Pancreas (tissue), 10 donors: ENCODE measurements around the gene MOB1B. TPM values are rescaled to one million over a fixed set of nuclear protein-coding genes. Genes with fewer than 3 reads are reported as not detected.

ENCODE experiments used
- ATAC-seq, 4 donors: fragments of 200-7000 bp; cut with Tn5 transposase; one replicate each; pipeline versions ENCODE4 v1.8.0 to v1.9.1; 2020; ENCODE audit warnings: mild to moderate bottlenecking in 4 of 4, moderate library complexity in 4 of 4
- DNase-seq, 6 donors: peaks; one replicate each; pipeline ENCODE4 v3.0.0-alpha.2; 2020
- FAIRE-seq: peaks from 2 replicates; lab custom pipeline; 2012; peaks lifted over from hg19 to GRCh38; lab: Jason Lieb, UNC
- H3K27ac ChIP-seq, 4 donors: fragments of 200-600 bp; sonication (generic); 1 replicate in 3 of 4; 2 replicates in 1 of 4; pipeline versions ENCODE4 v1.5.0 to v1.8.0; 2020
- H3K27me3 ChIP-seq, 4 donors: fragments of 200-600 bp; one replicate each; pipeline ENCODE4 v1.8.0; 2021
- H3K36me3 ChIP-seq, 3 donors: fragments of 200-600 bp; sonication (generic) in 1 of 3; one replicate each; pipeline versions ENCODE4 v1.5.0 to v1.8.0; 2020 to 2021
- H3K4me1 ChIP-seq, 3 donors: fragments of 200-600 bp; one replicate each; pipeline ENCODE4 v1.8.0; 2021
- H3K4me3 ChIP-seq, 4 donors: fragments of 200-600 bp; sonication (generic) in 2 of 4; one replicate each; pipeline versions ENCODE4 v1.5.0 to v1.8.0; 2020 to 2021
- H3K9me3 ChIP-seq, 4 donors: fragments of 200-600 bp; one replicate each; pipeline ENCODE4 v1.8.0; 2021
- CTCF ChIP-seq, 4 donors: fragments of 200-600 bp; sonication (generic) in 3 of 4; IDR thresholded peaks; one replicate each; pipeline versions ENCODE4 v1.5.0 to v1.8.0; 2021; ENCODE audit warnings: antibody characterized with exemption in 4 of 4
- WGBS, 2 donors: extraction: QIAGEN DNeasy Blood & Tissue Kit; methylation state at CpG; one replicate each; pipeline ENCODE4 v1.1.7; 2013; 5-methylcytosine and 5-hydroxymethylcytosine counted together
- intact Hi-C, 3 donors: fragments of 100-400 bp; cut with DNase I; formaldehyde crosslinking; loops; one replicate each; pipeline versions ENCODE4 v1.11.1 to v1.14.2; 2022
- polyA plus RNA-seq, 2 donors: library from polyadenylated mRNA; stranded (reverse); fragments of 200-250 nt; gene quantifications; one replicate each; pipeline ENCODE4 v1.2.3, GENCODE V29; 2013
- total RNA-seq, 6 donors: library from RNA; stranded (reverse); fragmentation: NEBNext Ultra II Directional in 4 of 6; extraction: Animal tissue kit (Norgen Biotek cat#: 25700) in 4 of 6; gene quantifications; one replicate each; pipeline versions ENCODE4 v1.2.1 to v1.2.4, GENCODE V29; 2021 to 2023
- donor health status: healthy with polysubstance abuse.
- donor health status: DM: no; HTN: no; CAD: no; lungs with moderate emphysema.
- donor health status: DM: no; HTN: no; CAD: no.
- donor health status: control.
- donor health status: control.
- donor health status: Bipolar disorder and iron deficiency.
- donor health status: DM: yes; HTN: yes; CAD: no.
- donor health status: DM: no; HTN: no; CAD: no.
- donor health status: DM: no; HTN: no; CAD: no.
- donor health status: DM: yes; HTN: yes; CAD: no.

MOB1B gene
- total and polyA plus RNA-seq, 8 donors, result 3.6 to 15.6 (median 9.4) TPM

DNA sequence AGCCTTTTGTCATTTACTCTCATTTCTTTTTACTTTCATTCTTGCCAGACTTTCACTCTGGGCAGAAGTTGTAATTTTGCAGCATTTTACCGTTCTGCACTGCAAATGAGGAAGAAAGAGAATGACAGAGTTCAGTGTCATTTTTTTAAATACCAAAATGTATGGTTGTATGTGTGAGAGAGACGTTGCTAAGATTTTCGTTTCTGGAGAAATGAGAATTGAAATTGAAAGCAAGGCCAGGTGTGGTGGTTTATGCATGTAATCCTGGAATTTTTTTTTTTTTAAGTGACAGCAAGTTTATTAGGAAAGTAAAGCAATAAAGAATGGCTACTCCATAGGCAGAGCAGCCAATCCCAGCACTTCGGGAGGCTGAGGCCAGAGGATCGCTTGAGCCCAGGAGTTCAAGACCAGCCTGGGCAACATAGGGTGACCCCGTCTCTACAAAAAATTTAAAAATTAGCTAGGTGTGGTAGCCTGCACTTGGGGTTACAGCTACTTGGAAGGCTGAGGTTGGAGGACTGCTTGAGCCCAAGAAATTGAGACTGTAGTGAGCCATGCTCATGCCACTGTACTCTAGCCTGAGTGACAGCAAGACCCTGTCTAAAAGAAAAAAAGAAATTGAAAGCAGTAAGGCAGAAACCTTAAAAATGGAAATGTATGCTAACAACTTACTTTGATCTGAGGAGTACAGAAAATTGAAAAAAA, 104.2 kb downstream of the MOB1B start:
- intact Hi-C loops, result loop anchor here in 1 of 3 donors (10.0 kb wide), 1 partner anchor 362 kb away; no protein-coding TSS in a partner anchor
- no peaks in the 10 kb centered on the region for H3K36me3 ChIP-seq
- no peaks in the 10 kb centered on the region for H3K4me1 ChIP-seq
- no peaks in the 10 kb centered on the region for H3K9me3 ChIP-seq
- WGBS, 2 donors, result 90 to 91% methylated on average over 6 of the region's 6 CpGs
- no peak overlapping the region for H3K27ac ChIP-seq
- no peak for FAIRE-seq
- H3K4me3 ChIP-seq, result no peak overlapping the region
- no peak for ATAC-seq
- no peaks in the 10 kb centered on the region for H3K27me3 ChIP-seq
- DNase-seq, result no peak
- no peak for TF ChIP-seq CTCF (IDR thresholded peaks at IDR 0.05)

GRCh38 chr4:71008196-71008595, 106.0 kb downstream of the MOB1B start:
- intact Hi-C loops, result loop anchor here in 1 of 3 donors (10.0 kb wide), 1 partner anchor 363 kb away; no protein-coding TSS in a partner anchor
- DNase-seq, result no peak
- H3K9me3 ChIP-seq, result no peaks in the 10 kb centered on the region
- WGBS, 2 donors, result 91 to 95% methylated on average over 2 of the region's 2 CpGs
- H3K36me3 ChIP-seq, result no peaks in the 10 kb centered on the region
- H3K27ac ChIP-seq, result no peak overlapping the region
- no peaks in the 10 kb centered on the region for H3K4me1 ChIP-seq
- no peak for FAIRE-seq
- no peak for ATAC-seq
- no peaks in the 10 kb centered on the region for H3K27me3 ChIP-seq
- TF ChIP-seq CTCF (IDR thresholded peaks at IDR 0.05), result no peak
- no peak overlapping the region for H3K4me3 ChIP-seq

GRCh38 chr4:71009086-71009485, 106.9 kb downstream of the MOB1B start:
- TF ChIP-seq CTCF (IDR thresholded peaks at IDR 0.05), result no peak
- FAIRE-seq (no peak), ATAC-seq (no peak), DNase-seq (no peak)
- H3K27ac ChIP-seq, result no peak overlapping the region
- H3K4me3 ChIP-seq, result no peak overlapping the region
- no peaks in the 10 kb centered on the region for H3K9me3 ChIP-seq
- no peaks in the 10 kb centered on the region for H3K27me3 ChIP-seq
- intact Hi-C loops, result loop anchor here in 1 of 3 donors (10.0 kb wide), 1 partner anchor 364 kb away; no protein-coding TSS in a partner anchor
- H3K36me3 ChIP-seq, result no peaks in the 10 kb centered on the region
- no peaks in the 10 kb centered on the region for H3K4me1 ChIP-seq
- WGBS, 2 donors, result 68 to 83% methylated on average over 3 of the region's 3 CpGs

- no peaks in the 10 kb centered on the region for H3K9me3 ChIP-seq
- FAIRE-seq (no peak), ATAC-seq (peak in 3 of 4 donors; percentile 66 to 80 (median 77)), DNase-seq (no peak)
- H3K36me3 ChIP-seq, result no peaks in the 10 kb centered on the region
- H3K27me3 ChIP-seq, result no peaks in the 10 kb centered on the region
- no peak overlapping the region for H3K27ac ChIP-seq
- no peaks in the 10 kb centered on the region for H3K4me1 ChIP-seq
- no peak overlapping the region for H3K4me3 ChIP-seq
- TF ChIP-seq CTCF (IDR thresholded peaks at IDR 0.05), result peak; percentile 25 to 65 (median 46)
- WGBS, 2 donors, result 4 to 5% methylated on average over 3 of the region's 3 CpGs
- intact Hi-C loops, result loop anchor here in 1 of 3 donors (10.0 kb wide), 1 partner anchor 365 kb away; no protein-coding TSS in a partner anchor
Observed at GRCh38 chr4:71009890-71010588, 107.9 kb downstream of the MOB1B start.
